Tibial artery (tissue), 4 donors: Measurements from ENCODE around the gene CRACR2B.

Experiments used
- DNase-seq, 2 donors: peaks; one replicate each; pipeline ENCODE4 v3.0.0-alpha.2; 2019
- H3K27ac ChIP-seq, 2 donors: fragments of 200-600 bp; sonication (generic) in 1 of 2; 1 replicate in 1 of 2; 2 replicates in 1 of 2; pipeline ENCODE4 v1.5.1; 2018 to 2019; ENCODE audit warnings: mild to moderate bottlenecking in 1 of 2
- H3K27me3 ChIP-seq, 2 donors: fragments of 200-600 bp; sonication (generic) in 1 of 2; one replicate each; pipeline versions ENCODE4 v1.5.1 to v1.6.0; 2016 to 2019
- H3K36me3 ChIP-seq, 3 donors: fragments of 200-600 bp; sonication (generic) in 2 of 3; one replicate each; pipeline ENCODE4 v1.5.1; 2016 to 2019; ENCODE audit warnings: mild to moderate bottlenecking in 2 of 3
- H3K4me1 ChIP-seq, 4 donors: fragments of 200-600 bp; sonication (generic) in 2 of 4; 1 replicate in 3 of 4; 2 replicates in 1 of 4; pipeline ENCODE4 v1.5.1; 2016 to 2019
- H3K4me3 ChIP-seq, 2 donors: fragments of 200-600 bp; sonication (generic) in 1 of 2; 1 replicate in 1 of 2; 2 replicates in 1 of 2; pipeline ENCODE4 v1.5.1; 2018 to 2019; ENCODE audit warnings: mild to moderate bottlenecking in 2 of 2
- H3K9me3 ChIP-seq, 3 donors: fragments of 200-600 bp; sonication (generic) in 1 of 3; one replicate each; pipeline ENCODE4 v1.5.1; 2016 to 2019
- CTCF ChIP-seq, 2 experiments: fragments of 200-600 bp in 1 of 2; fragments of 450-650 bp in 1 of 2; IDR thresholded peaks; one replicate each; pipeline ENCODE4 v1.5.1; 2017 to 2019; ENCODE audit warnings: antibody characterized with exemption in 2 of 2, mild to moderate bottlenecking in 1 of 2, moderate library complexity in 1 of 2
- intact Hi-C: fragments of 100-400 bp; cut with DNase I; formaldehyde crosslinking; loops from one replicate; pipeline ENCODE4 v1.15.0; 2023; ENCODE audit warnings: low total_unique reads

CRACR2B gene

GRCh38 chr11:855796-856195 lies 28.1 kb downstream of the CRACR2B start:
- Histone ChIP-seq H3K4me3 (no peak overlapping the region), H3K9me3 (no peaks in the 10 kb centered on the region), H3K27ac (no peak overlapping the region), H3K36me3 (peaks cover 0 to 27% (median 3%) of the 10 kb centered on the region in 3 donors), H3K4me1 (peaks cover 0 to 31% (median 14%) of the 10 kb centered on the region in 4 donors), H3K27me3 (no peaks in the 10 kb centered on the region)
- intact Hi-C loops = no loop called here
- no peak for DNase-seq
- no peak for TF ChIP-seq CTCF (IDR thresholded peaks at IDR 0.05)

DNA sequence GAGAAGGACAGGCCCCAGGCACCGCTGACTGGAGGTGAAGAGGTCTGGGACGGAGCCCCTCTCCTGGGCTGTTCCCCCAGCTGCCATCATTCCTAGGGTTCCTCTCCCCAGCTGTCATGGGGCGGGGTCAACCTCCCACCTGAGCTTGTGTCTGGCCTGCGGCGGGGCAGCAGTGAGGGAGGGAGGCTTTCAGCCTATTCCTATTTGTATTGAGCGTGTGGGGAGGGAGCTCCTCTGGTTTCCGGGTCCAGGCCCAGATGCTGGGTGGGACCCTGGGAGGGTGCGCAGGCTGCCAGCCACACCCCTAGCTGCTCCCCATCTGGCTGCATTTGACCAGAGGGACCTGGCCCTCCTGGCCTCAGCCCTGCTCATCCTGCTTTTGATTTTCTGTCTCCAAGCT lies 28.7 kb downstream of the CRACR2B start:
- no peak overlapping the region for H3K27ac ChIP-seq
- no peak for DNase-seq
- intact Hi-C loops = no loop called here

DNA sequence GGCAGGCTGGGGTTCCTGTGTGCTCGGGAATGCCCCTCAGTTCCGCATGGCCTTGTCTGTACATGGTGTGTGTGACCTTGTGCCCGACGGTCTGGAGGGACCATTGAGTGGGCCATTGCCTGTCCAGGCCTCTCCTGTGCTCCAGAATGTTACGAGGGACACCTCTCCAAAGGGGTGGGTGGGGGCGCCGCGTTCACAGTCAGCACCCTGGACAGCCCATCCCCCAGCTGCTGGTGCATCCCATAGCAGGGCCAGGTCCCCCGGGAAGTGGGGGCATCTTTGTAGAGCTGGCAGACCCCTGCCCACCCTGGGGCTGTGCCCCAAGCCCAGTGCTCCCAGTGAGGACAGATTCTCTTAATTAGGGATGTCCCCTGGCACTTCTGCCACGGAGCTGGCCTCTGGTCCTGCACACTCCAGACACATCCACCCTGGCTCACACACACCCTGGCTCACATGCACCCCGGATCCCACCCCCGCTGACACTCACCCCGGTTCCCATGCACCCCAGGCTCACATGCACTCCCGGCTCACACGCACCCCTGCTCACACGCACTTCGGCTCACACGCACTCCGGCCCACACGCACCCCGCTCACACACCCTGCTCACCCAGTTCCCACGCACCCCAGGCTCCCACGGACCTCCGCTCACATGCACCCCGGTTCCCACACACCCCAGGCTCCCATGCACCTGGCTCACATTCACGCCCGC lies 30.5 kb downstream of the CRACR2B start:
- intact Hi-C loops = no loop called here
- TF ChIP-seq CTCF (IDR thresholded peaks at IDR 0.05) = no peak

More for the DNA sequence above, 28.7 kb downstream of the CRACR2B start:
- no peak overlapping the region for H3K4me3 ChIP-seq
- no peak for TF ChIP-seq CTCF (IDR thresholded peaks at IDR 0.05)
- H3K27me3 ChIP-seq = no peaks in the 10 kb centered on the region
- H3K9me3 ChIP-seq = no peaks in the 10 kb centered on the region
- peaks cover 0 to 27% (median 3%) of the 10 kb centered on the region in 3 donors for H3K36me3 ChIP-seq
- H3K4me1 ChIP-seq = peaks cover 0 to 29% (median 11%) of the 10 kb centered on the region in 4 donors

GRCh38 chr11:858762-859339 lies 31.1 kb downstream of the CRACR2B start:
- Histone ChIP-seq H3K36me3 (peaks cover 0 to 33% (median 17%) of the 10 kb centered on the region in 3 donors), H3K27ac (no peak overlapping the region), H3K9me3 (no peaks in the 10 kb centered on the region), H3K27me3 (no peaks in the 10 kb centered on the region), H3K4me1 (peaks cover 0 to 37% (median 10%) of the 10 kb centered on the region in 4 donors), H3K4me3 (no peak overlapping the region)
- no peak for DNase-seq
- TF ChIP-seq CTCF (IDR thresholded peaks at IDR 0.05) = no peak
- intact Hi-C loops = no loop called here

More for the DNA sequence above, 30.5 kb downstream of the CRACR2B start:
- peaks cover 0 to 33% (median 10%) of the 10 kb centered on the region in 3 donors for H3K36me3 ChIP-seq
- H3K4me3 ChIP-seq = no peak overlapping the region
- no peaks in the 10 kb centered on the region for H3K9me3 ChIP-seq
- H3K27me3 ChIP-seq = no peaks in the 10 kb centered on the region
- peaks cover 0 to 37% (median 10%) of the 10 kb centered on the region in 4 donors for H3K4me1 ChIP-seq
- DNase-seq = no peak
- H3K27ac ChIP-seq = no peak overlapping the region

GRCh38 chr11:859394-860131 lies 31.8 kb downstream of the CRACR2B start:
- Histone ChIP-seq H3K4me1 (peaks cover 0 to 37% (median 10%) of the 10 kb centered on the region in 4 donors), H3K4me3 (peak overlapping the region in 1 of 2 donors; percentile 21), H3K9me3 (no peaks in the 10 kb centered on the region), H3K27me3 (no peaks in the 10 kb centered on the region), H3K36me3 (peaks cover 0 to 33% (median 22%) of the 10 kb centered on the region in 3 donors), H3K27ac (peak overlapping the region in 1 of 2 donors; percentile 9)
- intact Hi-C loops = no loop called here
- no peak for DNase-seq
- TF ChIP-seq CTCF (IDR thresholded peaks at IDR 0.05) = no peak
